ELR (cell line): ENCODE data around the gene SLC8A2.

ENCODE experiments used
- DNase-seq: peaks from one replicate; pipeline ENCODE4 v3.0.0-alpha.2; 2015; ENCODE audit warnings: low read depth

The SLC8A2 gene

DNA sequence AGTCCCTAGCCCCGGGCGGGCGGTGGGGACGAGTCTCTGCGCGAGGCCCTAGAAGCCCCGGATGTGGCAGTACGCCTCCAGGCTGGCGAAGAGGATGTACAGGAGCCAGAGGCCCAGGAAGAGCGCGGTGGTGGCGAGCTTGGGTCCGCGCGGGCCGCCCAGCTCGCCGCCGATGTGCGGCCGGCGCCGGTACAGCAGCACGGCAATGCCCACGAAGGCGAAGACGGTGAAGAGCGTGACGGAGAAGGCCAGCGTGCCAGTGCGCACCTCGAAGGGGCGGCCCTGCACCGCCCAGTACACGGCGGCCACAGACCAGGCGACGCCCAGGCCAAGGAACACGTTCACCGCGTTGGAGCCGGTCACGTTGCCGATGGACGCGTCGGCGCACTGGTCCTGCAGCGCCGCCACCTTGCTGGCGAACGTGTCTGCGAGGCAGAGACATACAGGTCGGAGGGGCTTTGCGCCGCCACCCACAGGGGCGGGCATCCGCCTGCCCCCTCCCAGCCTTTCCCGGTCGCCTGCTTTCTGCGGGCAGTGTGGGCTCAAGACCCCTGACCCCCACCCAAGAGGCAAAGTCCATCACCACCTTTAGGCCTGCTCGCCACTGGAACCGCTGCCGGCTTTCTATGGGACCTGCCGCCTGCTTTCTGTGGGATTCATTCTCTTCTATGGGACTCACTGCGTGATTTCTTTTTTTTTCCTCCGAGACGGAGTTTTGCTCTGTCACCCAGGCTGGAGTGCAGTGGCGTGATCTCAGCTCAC lies 41.5 kb downstream of the SLC8A2 start:
- peak; percentile 43 for DNase-seq

DNA sequence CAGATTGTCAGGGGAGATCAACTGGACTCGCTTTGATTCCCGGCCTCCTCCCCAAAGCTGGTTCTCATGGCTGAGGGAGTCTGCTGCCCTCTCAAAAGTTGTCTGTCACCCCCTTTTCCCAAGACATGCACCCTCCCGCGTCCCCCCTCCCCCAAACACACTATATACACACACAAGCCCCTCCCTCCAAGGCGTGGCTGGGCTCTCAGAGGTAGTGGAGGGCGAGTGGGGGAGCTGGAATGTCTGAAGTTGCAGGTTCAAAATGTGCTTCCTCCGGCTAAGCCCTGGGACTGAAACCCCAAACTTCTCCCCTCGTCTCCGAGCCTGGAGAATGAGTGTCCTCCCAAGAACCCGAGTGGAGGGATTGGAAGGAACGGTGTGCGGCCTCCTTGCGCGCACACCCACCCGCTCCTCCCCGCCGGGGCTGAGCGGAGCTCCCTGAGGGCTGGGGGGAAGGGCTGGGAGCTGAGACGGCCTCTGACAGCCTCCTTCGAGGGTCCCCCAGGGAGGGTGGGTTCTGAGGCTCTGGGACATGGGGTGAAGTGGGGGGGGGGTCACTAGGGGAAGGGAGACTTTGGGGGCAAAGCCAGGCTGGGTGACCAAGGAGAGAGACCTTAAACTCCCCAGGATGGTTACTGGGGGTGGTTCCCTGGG lies 42.4 kb downstream of the SLC8A2 start:
- no peak for DNase-seq

DNA sequence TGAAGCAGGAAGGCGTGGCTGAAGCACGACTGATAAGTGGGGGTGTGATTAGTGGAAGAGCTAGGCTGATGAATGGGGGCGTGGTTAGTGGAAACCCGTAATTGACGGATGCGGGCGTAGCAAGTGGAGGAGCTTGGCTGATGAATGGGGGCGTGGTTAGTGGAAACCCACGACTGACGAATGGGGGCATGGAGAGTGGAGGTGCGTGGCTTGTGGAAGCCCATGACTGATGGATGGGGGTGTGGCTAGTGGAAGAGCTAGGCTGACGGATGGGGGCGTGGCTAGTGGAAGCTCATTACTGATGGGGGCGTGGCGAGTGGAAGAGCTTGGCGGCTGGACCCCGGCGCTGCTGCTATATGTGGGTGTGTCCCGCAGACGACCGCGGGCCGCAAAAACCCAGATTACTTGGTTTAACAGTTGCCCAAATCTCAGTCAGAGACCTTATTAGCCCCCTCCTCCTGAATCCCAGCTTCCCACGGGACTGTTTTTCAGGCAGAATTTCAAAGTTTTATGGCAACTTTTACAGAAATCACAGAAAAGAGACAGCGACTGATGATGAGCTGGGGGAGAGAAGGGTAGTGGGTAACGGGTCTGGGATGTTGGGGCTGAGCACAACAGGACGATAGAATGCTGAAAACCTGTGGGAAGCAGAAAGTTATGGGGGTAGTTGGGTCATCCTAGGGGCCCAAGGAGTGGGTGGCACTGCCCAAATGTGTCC lies 43.4 kb downstream of the SLC8A2 start:
- DNase-seq: peak; percentile 99

DNA sequence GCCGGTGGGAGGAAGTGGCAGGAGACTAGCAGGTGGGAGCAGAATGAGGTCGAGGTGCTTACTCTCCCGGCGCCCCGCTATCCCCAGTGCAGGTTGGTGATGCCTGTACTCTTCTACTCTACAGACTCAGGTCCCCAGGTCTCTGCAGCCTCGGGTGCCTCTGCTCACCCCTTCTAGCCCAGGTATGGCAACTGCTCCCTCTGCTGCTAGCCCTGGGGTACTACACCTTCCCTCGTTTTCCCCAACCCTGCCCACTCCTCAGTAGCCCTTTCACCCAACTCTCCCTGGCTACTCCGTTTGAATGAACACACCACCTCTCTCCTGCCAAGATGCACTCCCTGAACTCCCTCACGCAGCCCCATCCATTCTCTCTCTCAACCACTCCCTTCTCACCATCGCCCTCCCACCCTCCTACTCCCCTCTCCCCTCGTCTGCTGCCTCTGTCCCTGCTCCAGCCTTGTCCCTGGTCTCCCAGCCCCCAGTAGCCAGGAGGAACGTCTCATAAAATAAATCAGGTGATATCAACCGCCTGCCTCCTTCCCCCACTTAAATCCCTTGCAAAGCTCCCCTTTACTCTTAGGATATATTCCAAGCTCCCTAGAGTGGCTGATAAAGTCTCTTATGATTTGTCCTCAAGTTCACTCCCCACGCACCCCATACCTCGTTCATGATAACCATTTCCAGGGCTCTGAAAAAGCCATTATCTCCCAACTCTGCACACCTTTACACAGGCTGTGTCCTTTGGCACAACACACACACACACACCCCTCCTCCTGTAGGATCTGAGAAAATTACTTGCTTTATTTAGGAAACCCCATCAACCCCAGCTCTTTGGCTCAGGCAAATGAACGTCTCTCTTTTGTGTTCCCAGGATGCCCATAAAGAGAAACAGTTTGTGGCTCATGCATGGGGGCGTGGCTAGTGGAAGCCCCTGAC lies 44.2 kb downstream of the SLC8A2 start:
- DNase-seq: peak; percentile 70

DNA sequence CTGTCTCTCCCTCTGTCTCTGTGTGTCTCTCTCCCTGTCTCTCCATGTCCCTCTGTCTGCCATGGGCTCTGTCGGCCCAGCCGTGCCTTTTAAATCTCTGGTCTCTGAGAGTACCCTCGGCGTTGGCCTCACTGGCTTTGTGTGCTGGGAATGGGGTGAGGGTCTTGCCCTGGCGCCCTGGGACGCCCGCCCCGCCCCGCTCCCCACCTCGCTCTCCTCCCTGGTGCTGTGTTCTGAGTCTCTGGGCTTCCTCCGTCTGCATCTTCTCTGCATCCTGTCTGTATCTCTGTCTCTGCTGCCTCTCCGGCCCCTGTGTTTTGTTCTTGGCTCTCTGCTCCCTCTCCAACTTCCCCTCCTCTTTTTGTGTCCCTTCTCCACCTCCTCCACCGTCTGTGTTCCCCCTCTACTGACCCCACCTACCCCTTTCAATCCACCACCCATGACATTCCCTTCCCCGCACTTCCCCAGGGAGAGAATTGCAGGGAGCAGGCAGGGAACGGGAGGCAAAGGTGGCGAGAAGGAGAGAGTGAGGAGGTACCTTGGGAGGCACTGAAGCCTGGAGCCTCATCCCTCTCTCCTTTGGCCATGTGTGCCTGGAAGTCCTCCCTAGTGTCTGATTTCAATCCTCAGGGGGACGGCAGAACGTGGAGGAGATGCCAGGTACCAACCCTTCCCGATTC lies 48.4 kb downstream of the SLC8A2 start:
- DNase-seq: no peak

DNA sequence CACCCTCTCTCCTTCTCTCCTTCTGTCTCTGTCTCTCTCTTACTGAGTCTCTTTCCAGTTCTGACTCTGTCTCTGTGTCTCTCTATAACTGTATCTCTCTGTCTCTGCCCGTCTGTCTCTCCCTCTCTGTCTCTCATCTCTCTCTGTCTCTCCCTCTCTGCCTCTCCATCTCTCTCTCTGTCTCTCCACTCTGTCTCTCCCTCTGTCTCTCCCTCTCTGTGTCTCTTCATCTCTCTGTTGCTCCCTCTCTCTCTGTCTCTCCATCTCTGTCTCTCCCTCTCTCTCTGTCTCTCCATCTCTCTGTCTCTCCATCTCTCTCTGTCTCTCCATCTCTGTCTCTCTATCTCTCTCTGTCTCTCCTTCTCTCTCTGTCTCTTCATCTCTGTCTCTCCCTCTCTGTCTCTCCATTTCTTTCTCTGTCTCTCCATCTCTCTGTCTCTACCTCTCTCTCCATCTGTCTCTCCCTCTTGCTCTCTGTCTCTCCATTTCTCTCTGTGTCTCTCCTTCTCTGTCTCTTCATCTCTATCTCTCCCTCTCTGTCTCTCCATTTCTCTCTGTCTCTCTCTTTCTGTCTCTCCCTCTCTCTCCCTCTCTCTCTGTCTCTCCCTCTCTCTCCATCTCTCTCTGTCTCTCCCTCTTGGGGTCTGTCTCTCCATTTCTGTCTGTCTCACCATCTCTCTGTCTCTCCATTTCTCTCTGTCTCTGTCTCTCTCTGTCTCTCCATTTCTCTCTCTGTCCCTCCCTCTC lies 49.1 kb downstream of the SLC8A2 start:
- no peak for DNase-seq

DNA sequence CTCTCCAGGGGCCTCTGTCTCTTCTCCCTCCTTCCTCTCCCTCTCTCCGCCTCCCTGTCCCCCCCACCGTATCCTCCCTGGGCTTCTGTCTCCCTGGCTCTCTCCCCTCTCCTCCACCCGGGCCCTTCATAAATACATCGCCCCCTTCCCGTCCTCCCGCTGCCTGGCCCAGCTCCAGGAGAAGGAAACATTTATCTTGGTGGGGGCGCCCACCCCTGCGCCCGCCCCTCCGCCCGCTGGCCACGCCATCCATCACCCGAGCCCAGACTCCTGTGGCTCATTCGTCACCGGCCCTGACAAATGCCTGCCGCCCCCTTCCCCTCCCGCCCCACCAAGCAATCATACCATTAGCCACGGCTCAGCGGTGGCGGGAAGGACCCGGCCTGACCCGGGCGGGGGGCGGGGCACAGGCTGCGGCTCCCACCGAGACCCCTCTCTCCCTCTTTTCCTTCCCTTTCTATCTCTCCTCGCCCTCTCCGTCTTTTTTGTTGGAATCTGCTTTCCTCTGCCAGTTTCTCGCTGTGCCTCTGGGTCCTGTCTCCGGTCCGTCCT lies 49.8 kb downstream of the SLC8A2 start:
- peak; percentile 33 for DNase-seq

DNA sequence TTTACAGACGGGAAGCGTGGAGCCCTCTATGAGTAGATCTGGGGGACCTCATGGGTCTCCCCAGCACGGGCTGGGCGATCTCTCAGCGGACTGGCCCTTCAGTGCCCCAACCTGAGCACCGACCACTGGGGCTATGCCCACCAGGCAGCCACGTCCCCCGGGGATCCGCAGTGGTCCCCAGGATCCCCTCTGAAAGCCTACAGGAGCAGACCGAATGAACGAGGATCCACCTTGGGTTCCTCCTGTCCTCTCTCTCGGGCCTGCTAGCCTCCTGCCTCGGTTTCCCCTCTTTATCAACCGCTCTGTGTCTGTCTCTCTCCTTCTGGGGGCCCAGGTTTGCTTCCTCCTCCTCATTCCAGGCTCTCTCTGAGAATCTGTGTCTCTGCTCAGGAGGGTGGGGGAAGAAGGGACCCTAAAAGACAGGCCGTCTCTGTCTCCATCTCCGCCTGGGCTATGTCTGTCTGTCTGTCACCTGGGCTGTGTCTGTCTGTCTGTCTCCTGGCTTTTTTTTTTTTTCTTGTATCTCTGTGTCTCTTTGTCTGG lies 50.4 kb downstream of the SLC8A2 start:
- no peak for DNase-seq

DNA sequence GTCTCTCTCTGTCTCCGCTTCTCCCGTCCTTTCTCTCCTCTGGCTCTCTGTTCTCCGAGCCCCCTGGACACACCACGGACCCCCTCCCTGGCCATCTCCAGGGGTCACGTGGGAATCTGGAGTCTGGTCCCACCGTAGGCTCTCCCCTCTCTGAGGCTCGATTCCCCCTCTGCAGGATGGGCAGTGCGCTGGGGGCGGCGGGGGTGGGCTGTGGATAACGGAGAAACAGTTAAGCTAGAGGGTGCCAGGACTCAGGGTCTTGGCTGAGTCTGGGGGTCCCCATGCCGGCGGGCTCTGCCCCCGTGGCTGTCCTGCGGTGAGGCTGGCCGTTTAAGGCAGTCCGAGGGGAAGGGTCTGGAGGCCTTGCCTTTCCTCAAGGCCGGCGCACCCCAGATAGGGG lies 51.9 kb downstream of the SLC8A2 start:
- no peak for DNase-seq

DNA sequence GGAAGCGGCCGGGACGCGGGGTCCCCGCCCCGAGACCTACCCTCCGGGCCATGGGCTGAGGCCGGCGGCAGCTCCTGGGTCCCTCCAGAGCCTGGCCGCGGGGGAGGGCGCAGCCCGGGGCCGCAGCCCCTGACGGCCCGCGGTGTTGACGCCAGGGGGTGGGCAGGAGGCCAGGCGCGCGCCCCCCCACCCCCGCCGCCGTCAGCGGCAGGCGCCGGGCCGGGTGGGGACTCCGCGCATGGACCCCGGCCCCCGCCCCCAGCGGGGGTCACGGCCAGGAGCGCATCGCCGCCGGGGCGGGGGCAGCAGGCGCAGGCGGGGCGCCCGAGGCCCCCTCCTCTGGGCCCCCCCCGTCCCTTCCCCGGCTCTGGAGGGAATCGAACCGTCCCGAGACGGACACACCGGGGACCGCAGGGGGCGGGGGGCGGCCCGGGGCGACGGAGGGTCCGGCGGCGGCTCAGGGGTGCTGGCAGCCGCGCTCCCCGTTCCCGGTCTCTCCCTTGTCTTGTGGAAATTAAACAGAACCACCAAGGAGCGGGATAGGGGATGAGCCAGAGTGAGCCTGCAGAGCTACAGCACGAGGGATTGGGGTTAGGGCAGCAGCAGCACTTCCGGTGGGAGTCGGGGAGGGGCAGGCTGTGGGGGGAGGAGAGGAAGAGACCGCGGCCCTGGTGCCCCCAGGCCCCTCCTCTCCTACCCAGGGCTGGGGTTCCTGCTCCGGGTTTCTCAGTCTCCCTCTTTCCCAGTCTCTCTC lies 52.5 kb downstream of the SLC8A2 start, which contains the start of gene MEIS3:
TSS of gene MEIS3 (minus strand) at position 498 of the 754 bp plus-strand sequence. CDS start at position 52, 446 bp downstream.
- DNase-seq: no peak

DNA sequence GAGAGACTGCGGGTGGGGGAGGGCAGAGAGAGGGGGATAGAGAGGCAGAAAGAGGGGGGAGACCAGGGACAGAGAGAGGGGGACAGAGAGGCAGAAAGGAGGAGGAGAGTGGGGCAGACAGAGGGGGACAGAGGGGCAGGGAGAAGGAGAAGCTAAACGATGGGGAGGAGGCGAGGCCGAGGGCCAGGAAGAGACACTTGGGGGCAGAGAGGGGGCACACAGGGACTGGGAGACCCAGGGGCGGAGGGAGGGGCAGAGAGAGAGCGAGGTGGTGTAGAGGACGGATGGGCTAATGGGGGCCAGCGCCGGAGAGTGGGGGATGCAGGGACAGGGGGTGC lies 53.0 kb downstream of the SLC8A2 start:
- no peak for DNase-seq

DNA sequence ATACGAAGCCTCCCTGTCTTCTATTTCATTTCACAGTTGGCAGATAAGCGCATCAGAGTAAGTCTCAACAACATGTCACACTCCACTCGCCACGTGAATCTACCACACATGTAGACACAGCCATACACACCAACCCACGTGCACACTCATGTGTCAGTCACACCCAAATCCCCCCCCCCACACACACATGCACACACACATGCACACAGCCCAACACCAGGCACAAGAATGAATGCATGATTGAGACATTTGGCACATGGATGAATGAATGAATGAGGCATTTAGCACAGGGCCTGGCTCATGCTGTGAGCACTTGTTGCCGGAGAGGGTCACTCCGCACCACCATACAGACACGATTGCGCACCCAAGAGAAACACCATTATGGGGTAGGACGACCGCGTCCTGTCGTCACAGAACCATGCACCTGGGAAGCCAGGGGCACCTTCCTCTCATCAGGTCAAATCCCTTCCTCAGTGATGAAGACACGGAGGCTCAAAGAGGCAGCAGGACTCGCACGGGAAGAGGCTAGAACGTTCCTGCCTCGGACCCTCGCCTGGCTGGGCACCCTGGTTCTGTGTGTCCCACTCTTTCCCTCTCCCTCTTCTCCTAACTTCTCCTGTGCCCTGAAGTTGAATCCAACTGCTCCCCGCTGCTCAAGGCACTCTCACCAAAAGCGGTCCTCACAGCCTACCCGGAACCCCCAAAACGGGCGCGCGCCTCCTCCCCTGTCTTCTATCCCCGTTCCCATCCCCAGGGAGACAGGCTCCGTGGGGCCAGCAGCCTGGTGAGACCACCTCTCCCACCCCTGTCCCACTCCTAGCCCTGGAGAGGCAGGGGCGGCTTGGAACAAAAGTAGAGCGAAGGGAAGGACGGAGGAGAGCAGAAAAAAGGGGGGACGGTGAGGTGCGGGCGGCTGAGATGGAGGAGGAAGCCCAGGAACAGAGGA lies 53.7 kb downstream of the SLC8A2 start:
- peak; percentile 15 for DNase-seq

DNA sequence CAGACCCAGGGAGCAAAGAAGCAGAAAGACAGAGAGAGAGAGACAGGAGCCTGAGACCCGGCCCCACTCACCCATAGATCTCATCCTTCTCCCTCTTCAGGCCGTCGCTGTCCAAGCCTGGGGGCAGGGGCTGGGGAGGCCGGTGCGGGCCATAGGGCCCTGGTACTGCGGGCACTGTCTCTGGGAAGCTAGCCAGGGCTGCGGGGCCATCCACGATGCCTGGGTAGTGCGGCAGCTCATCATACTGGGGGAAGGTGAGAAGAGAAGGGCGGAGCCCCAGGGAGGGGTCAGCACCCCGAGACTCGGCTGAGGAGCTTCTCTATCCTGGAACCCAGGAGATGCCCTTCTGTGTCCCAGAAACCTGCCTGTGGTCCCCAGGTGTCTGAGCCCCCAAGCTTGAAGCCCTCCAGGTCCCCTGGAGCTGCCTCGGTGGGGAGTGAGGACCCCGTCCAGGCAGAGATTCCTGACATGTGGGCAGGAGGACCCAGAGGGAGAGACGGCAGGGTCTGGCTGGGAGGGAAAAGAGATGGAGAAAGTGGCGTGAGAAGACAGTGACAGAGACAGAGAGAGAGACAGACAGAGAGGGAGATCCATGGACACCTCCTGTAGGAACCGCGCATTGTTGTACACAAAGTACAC lies 54.5 kb downstream of the SLC8A2 start:
- DNase-seq: no peak

DNA sequence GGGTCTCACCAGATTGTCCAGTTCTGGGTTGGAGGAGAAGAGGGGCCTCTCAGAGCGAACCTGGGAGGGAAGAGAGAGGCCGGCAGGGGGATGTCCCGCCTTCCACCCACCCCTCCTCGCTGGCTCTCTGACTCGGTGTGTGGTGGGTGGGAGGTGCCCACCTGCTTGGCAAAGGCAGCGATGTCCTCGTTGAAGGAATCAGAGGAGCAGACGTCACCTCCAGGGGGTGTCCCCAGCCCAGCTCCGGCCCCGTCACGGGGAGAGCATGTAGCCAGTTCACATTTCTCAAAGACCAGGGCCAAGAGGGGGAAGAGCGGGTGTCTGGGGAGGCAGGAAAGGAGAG lies 55.1 kb downstream of the SLC8A2 start:
- DNase-seq: no peak

DNA sequence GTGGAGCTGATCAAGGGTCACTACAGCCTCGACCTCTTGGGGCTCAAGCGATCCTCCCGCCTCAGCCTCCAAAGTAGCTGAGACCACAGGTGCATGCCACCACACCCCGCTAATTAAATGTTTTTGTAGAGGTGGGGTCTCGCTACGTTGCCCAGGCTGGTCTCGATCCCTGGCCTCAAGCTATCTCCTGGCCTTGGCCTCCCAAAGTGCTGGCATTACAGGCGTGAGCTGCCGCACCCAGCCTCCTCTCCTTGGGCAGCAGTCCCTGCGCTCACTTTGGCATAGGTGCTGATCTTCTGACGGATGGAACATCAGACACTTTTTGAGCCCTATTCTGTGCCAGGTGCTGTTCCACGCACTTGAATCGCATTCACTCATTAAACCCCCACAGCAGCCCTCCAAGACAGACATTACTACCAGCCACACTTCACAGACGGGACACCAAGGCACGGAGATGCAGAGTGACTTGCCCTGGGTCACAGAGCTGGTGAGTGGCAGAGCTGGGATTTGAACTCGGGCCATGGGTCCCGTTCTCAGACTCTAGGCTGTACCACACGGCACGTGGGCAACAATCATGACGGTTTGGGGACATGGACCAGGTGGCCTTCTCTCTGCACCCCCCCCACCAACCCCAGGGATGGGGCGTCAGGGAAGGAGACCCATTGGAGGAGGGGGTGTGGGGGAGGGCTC lies 55.6 kb downstream of the SLC8A2 start:
- no peak for DNase-seq

DNA sequence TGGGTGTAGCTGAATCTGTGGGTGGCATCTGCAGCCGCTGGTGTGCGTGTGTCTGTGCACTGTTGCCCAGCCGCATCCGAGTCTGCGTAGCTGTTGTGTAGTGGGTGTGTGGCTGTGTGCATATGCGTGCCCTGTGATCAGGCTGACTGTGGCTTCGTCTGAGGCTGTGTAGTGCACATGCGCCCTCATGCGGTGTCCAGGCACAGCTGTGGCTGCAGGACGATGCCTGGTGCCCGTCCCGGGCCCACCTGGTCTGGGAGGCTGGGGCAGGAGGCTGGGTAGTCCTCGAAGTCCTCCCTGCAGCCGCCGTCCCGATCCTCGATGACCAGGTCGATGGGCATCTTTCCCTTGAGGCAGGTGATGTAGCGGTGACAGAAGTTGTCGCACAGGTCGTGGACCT lies 57.2 kb downstream of the SLC8A2 start:
- peak; percentile 18 for DNase-seq

DNA sequence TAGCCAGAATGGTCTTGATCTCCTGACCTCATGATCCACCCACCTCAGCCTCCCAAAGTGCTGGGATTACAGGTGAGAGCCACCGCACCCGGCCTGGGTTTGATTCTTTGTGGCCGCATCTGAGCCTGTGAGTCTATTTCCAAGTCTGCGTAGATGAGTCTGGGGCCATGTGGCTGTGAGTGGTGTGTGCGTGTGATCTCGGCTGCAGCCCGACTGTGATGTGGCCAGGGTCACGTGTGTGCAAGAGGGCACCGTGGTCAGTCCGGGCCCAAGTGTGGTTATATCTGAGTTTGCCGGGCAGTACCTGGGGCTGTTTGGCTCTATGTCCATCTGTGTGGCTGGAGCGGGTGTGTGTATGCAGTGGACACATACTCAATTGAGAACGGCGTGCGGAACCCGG lies 57.8 kb downstream of the SLC8A2 start:
- DNase-seq: no peak
